WTC11 (cell line): ENCODE results near the gene TOMM40. TPM values are rescaled to one million over a fixed set of nuclear protein-coding genes. Genes with fewer than 3 reads are reported as not detected.
A peak's percentile ranks its signal among the peaks of the same experiment; 100 is the strongest.

Source experiments
- ATAC-seq: fragments of 200-7000 bp; cut with Tn5 transposase; 2 replicates; pipeline ENCODE4 v1.10.0; 2021; ENCODE audit warnings: mild to moderate bottlenecking, moderate library complexity
- CTCF ChIA-PET: fragments of 300-600 bp; sonication (Branson Sonifier 250); formaldehyde crosslinking; loops from one replicate; lab custom pipeline; 2021; ENCODE audit warnings: antibody characterized with exemption; lab: Charles Lee
- POLR2A ChIA-PET: fragments of 350-600 bp; sonication (Branson Sonifier 250); formaldehyde crosslinking; loops from one replicate; lab custom pipeline; 2021; ENCODE audit warnings: antibody characterized with exemption; lab: Charles Lee
- DNase-seq: peaks from one replicate; pipeline ENCODE4 v3.0.0; 2021; ENCODE audit warnings: low spot score
- H3K27ac Mint-ChIP-seq: 2 replicates; pipeline ENCODE4 v1.8.0; 2021; ENCODE audit warnings: mixed read lengths
- H3K27me3 Mint-ChIP-seq: 2 replicates; pipeline ENCODE4 v1.8.0; 2021; ENCODE audit warnings: low read depth, mild to moderate bottlenecking, moderate library complexity, mixed read lengths
- H3K36me3 Mint-ChIP-seq: 2 replicates; pipeline ENCODE4 v1.8.0; 2021; ENCODE audit warnings: mixed read lengths
- H3K4me1 Mint-ChIP-seq: 2 replicates; pipeline ENCODE4 v1.8.0; 2022; ENCODE audit warnings: mixed read lengths
- H3K4me3 Mint-ChIP-seq: 2 replicates; pipeline ENCODE4 v1.8.0; 2021; ENCODE audit warnings: mild to moderate bottlenecking, moderate library complexity, mixed read lengths
- H3K9me3 Mint-ChIP-seq: 2 replicates; pipeline ENCODE4 v1.8.0; 2021; ENCODE audit warnings: mixed read lengths
- IRF2 ChIP-seq: sonication (generic); formaldehyde crosslinking; IDR thresholded peaks from 2 replicates; pipeline ENCODE4 v1.8.0; 2022; ENCODE audit warnings: low read depth, missing genetic modification reagents, borderline replicate concordance
- MXD4 ChIP-seq: fragments of 250-450 bp; sonication (Bioruptor Pico); IDR thresholded peaks from 2 replicates; pipeline ENCODE4 v1.8.0; 2021; ENCODE audit warnings: mild to moderate bottlenecking, moderate library complexity, borderline replicate concordance
- SMAD3 ChIP-seq: sonication (generic); formaldehyde crosslinking; IDR thresholded peaks from 2 replicates; pipeline ENCODE4 v1.8.0; 2022; ENCODE audit warnings: missing genetic modification reagents, mild to moderate bottlenecking, borderline replicate concordance
- TCF7 ChIP-seq: sonication (generic); formaldehyde crosslinking; IDR thresholded peaks from 2 replicates; pipeline ENCODE4 v1.8.0; 2022; ENCODE audit warnings: mild to moderate bottlenecking, low read depth, missing genetic modification reagents, moderate library complexity
- ZNF121 ChIP-seq: sonication (generic); formaldehyde crosslinking; IDR thresholded peaks from 2 replicates; pipeline ENCODE4 v1.8.0; 2023; ENCODE audit warnings: missing genetic modification reagents
- ZNF232 ChIP-seq: sonication (generic); formaldehyde crosslinking; IDR thresholded peaks from 2 replicates; pipeline ENCODE4 v1.8.0; 2022; ENCODE audit warnings: mild to moderate bottlenecking, missing genetic modification reagents
- total RNA-seq: library from RNA; stranded (reverse); gene quantifications from 3 replicates; pipeline ENCODE4 v1.2.3, GENCODE V29; 2021
- TF ChIP-seq, protein P1 (sequence below): sonication (generic); formaldehyde crosslinking; IDR thresholded peaks from 2 replicates; pipeline ENCODE4 v1.8.0; 2023; ENCODE audit warnings: mild to moderate bottlenecking, missing genetic modification reagents
- TF ChIP-seq, protein P2 (sequence below): sonication (generic); formaldehyde crosslinking; IDR thresholded peaks from 2 replicates; pipeline ENCODE4 v1.8.0; 2022; ENCODE audit warnings: mild to moderate bottlenecking, missing genetic modification reagents
- TF ChIP-seq, protein P3 (sequence below): sonication (generic); formaldehyde crosslinking; IDR thresholded peaks from 2 replicates; pipeline ENCODE4 v1.8.1; 2023; ENCODE audit warnings: mild to moderate bottlenecking, missing genetic modification reagents, moderate library complexity
- TF ChIP-seq, protein P4 (sequence below): sonication (generic); formaldehyde crosslinking; IDR thresholded peaks from 2 replicates; pipeline ENCODE4 v1.8.0; 2022; ENCODE audit warnings: mild to moderate bottlenecking, missing genetic modification reagents
- TF ChIP-seq, protein P5 (sequence below): sonication (generic); formaldehyde crosslinking; IDR thresholded peaks from 2 replicates; pipeline ENCODE4 v1.8.0; 2022; ENCODE audit warnings: mild to moderate bottlenecking, missing genetic modification reagents
- TF ChIP-seq, protein P6 (sequence below): fragments of 250-450 bp; sonication (Bioruptor Pico); conservative IDR thresholded peaks from 2 replicates; pipeline ENCODE4 v1.9.0; 2021; ENCODE audit warnings: mild to moderate bottlenecking
- TF ChIP-seq, protein P7 (sequence below): sonication (generic); formaldehyde crosslinking; IDR thresholded peaks from 2 replicates; pipeline ENCODE4 v1.8.1; 2023; ENCODE audit warnings: mild to moderate bottlenecking, moderate library complexity, missing genetic modification reagents
- TF ChIP-seq, protein P8 (sequence below): sonication (generic); formaldehyde crosslinking; IDR thresholded peaks from 2 replicates; pipeline ENCODE4 v1.8.1; 2023; ENCODE audit warnings: mild to moderate bottlenecking, missing genetic modification reagents
- TF ChIP-seq, protein P9 (sequence below): fragments of 250-450 bp; sonication (Bioruptor Pico); IDR thresholded peaks from 2 replicates; pipeline ENCODE4 v1.8.0; 2021; ENCODE audit warnings: mild to moderate bottlenecking

TOMM40 gene
- total RNA-seq, 1 experiment from 2014 or later, result 221 TPM

DNA sequence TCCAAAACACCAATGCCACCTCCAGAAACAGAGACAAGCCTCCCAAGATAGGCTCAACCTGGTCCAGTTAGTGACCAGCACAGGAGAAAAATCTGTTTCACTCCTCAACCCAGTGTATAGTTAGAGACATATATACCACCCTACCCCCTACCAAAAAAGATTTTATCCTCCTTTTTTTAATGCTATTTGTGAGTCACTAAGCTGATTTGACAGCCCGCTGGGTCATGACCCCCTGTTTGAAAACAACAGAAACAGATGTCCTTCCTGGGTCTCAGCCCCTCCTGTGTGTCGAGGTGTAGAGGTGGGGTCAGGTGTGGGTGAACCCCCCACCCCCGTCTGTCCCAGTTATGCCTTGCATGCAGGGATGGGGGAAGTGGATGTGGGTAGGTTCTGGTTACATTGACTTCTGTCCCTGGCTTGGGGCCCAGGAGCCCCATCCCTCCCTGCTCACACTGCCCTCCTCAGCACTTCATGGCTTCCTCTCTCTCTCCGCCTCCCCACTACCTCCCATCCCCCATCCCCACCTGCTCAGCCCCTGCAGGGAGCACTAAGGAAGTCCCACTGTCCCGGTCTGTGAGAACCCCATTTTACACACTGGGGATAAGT is 14.0 kb upstream of the TOMM40 start (continued):
- TF ChIP-seq, protein P1, sequence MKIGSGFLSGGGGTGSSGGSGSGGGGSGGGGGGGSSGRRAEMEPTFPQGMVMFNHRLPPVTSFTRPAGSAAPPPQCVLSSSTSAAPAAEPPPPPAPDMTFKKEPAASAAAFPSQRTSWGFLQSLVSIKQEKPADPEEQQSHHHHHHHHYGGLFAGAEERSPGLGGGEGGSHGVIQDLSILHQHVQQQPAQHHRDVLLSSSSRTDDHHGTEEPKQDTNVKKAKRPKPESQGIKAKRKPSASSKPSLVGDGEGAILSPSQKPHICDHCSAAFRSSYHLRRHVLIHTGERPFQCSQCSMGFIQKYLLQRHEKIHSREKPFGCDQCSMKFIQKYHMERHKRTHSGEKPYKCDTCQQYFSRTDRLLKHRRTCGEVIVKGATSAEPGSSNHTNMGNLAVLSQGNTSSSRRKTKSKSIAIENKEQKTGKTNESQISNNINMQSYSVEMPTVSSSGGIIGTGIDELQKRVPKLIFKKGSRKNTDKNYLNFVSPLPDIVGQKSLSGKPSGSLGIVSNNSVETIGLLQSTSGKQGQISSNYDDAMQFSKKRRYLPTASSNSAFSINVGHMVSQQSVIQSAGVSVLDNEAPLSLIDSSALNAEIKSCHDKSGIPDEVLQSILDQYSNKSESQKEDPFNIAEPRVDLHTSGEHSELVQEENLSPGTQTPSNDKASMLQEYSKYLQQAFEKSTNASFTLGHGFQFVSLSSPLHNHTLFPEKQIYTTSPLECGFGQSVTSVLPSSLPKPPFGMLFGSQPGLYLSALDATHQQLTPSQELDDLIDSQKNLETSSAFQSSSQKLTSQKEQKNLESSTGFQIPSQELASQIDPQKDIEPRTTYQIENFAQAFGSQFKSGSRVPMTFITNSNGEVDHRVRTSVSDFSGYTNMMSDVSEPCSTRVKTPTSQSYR, result no peak

DNA sequence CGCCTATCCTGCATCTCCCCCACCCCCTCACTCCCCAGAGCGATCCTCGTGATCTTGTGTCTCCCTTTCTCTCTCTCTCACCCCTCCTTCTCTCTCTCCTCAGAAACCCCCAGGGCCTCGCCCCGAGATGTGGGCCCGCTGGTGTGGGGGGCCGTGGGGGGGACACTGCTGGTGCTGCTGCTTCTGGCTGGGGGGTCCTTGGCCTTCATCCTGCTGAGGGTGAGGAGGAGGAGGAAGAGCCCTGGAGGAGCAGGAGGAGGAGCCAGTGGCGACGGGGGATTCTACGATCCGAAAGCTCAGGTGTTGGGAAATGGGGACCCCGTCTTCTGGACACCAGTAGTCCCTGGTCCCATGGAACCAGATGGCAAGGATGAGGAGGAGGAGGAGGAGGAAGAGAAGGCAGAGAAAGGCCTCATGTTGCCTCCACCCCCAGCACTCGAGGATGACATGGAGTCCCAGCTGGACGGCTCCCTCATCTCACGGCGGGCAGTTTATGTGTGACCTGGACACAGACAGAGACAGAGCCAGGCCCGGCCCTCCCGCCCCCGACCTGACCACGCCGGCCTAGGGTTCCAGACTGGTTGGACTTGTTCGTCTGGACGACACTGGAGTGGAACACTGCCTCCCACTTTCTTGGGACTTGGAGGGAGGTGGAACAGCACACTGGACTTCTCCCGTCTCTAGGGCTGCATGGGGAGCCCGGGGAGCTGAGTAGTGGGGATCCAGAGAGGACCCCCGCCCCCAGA is 12.8 kb upstream of the TOMM40 start:
- Mint-ChIP-seq H3K4me1 (peaks cover 39% of the 10 kb centered on the region), H3K27ac (peak overlapping the region; percentile 49; the same call in 1 of the 2 replicates), H3K4me3 (no peak overlapping the region), H3K36me3 (peaks cover 38% of the 10 kb centered on the region), H3K27me3 (no peaks in the 10 kb centered on the region), H3K9me3 (no peaks in the 10 kb centered on the region)
- no peak for ATAC-seq
- ChIA-PET CTCF (interaction anchor here (1.6 to 2.4 kb wide), 2 partner anchors 26 to 94 kb away, joined by 5 to 6 read pairs; no protein-coding TSS in a partner anchor), POLR2A (interaction anchor here (0.6 kb wide), 1 partner anchor 30 kb away, joined by 4 read pairs; no protein-coding TSS in a partner anchor)
- no peak for DNase-seq
- TF ChIP-seq, protein P2, sequence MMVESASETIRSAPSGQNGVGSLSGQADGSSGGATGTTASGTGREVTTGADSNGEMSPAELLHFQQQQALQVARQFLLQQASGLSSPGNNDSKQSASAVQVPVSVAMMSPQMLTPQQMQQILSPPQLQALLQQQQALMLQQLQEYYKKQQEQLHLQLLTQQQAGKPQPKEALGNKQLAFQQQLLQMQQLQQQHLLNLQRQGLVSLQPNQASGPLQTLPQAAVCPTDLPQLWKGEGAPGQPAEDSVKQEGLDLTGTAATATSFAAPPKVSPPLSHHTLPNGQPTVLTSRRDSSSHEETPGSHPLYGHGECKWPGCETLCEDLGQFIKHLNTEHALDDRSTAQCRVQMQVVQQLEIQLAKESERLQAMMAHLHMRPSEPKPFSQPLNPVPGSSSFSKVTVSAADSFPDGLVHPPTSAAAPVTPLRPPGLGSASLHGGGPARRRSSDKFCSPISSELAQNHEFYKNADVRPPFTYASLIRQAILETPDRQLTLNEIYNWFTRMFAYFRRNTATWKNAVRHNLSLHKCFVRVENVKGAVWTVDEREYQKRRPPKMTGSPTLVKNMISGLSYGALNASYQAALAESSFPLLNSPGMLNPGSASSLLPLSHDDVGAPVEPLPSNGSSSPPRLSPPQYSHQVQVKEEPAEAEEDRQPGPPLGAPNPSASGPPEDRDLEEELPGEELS (CRISPR knock-in tag), result no peak
- TF ChIP-seq, protein P3, sequence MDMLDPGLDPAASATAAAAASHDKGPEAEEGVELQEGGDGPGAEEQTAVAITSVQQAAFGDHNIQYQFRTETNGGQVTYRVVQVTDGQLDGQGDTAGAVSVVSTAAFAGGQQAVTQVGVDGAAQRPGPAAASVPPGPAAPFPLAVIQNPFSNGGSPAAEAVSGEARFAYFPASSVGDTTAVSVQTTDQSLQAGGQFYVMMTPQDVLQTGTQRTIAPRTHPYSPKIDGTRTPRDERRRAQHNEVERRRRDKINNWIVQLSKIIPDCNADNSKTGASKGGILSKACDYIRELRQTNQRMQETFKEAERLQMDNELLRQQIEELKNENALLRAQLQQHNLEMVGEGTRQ (CRISPR knock-in tag), result no peak
- TF ChIP-seq TCF7 (CRISPR knock-in tag) (no peak), IRF2 (CRISPR knock-in tag) (no peak), SMAD3 (no peak), ZNF121 (no peak), ZNF232 (CRISPR knock-in tag) (no peak), MXD4 (CRISPR knock-in tag) (no peak)
- TF ChIP-seq, protein P4, sequence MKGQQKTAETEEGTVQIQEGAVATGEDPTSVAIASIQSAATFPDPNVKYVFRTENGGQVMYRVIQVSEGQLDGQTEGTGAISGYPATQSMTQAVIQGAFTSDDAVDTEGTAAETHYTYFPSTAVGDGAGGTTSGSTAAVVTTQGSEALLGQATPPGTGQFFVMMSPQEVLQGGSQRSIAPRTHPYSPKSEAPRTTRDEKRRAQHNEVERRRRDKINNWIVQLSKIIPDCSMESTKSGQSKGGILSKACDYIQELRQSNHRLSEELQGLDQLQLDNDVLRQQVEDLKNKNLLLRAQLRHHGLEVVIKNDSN (CRISPR knock-in tag), result no peak
- TF ChIP-seq, protein P5, sequence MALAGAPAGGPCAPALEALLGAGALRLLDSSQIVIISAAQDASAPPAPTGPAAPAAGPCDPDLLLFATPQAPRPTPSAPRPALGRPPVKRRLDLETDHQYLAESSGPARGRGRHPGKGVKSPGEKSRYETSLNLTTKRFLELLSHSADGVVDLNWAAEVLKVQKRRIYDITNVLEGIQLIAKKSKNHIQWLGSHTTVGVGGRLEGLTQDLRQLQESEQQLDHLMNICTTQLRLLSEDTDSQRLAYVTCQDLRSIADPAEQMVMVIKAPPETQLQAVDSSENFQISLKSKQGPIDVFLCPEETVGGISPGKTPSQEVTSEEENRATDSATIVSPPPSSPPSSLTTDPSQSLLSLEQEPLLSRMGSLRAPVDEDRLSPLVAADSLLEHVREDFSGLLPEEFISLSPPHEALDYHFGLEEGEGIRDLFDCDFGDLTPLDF, result no peak
- TF ChIP-seq, protein P6, sequence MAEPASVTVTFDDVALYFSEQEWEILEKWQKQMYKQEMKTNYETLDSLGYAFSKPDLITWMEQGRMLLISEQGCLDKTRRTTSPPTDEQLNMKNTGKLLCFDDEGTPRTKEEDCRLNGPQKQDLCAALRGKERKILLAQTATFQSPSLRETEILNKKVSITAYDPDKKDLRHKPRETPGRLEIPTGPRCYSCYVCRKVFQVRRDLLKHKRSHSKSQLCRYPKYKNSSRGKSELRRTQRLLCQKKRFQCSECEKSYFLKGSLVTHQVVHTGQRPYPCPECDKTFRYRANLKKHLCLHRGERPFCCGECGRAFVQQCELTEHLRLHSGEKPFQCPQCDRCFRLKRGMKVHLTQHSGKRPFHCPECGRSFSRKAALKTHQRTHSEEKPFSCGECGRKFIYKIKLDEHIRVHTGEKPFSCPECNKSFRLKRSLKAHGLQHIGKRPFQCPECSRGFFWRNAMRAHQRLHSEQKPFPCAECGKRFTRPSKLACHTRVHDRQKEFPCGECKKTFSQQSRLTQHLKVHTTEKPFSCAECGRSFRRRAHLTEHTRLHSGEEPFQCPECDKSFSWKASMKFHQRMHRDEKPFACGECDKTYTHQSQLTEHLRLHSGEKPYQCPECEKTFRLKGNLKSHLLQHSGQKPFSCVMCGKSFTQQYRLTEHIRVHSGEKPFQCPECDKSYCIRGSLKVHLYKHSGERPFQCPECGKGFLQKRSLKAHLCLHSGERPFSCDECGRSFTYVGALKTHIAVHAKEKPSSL (CRISPR knock-in tag), result no peak
- TF ChIP-seq, protein P7, sequence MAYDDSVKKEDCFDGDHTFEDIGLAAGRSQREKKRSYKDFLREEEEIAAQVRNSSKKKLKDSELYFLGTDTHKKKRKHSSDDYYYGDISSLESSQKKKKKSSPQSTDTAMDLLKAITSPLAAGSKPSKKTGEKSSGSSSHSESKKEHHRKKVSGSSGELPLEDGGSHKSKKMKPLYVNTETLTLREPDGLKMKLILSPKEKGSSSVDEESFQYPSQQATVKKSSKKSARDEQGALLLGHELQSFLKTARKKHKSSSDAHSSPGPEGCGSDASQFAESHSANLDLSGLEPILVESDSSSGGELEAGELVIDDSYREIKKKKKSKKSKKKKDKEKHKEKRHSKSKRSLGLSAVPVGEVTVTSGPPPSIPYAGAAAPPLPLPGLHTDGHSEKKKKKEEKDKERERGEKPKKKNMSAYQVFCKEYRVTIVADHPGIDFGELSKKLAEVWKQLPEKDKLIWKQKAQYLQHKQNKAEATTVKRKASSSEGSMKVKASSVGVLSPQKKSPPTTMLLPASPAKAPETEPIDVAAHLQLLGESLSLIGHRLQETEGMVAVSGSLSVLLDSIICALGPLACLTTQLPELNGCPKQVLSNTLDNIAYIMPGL, result no peak
- TF ChIP-seq, protein P8, sequence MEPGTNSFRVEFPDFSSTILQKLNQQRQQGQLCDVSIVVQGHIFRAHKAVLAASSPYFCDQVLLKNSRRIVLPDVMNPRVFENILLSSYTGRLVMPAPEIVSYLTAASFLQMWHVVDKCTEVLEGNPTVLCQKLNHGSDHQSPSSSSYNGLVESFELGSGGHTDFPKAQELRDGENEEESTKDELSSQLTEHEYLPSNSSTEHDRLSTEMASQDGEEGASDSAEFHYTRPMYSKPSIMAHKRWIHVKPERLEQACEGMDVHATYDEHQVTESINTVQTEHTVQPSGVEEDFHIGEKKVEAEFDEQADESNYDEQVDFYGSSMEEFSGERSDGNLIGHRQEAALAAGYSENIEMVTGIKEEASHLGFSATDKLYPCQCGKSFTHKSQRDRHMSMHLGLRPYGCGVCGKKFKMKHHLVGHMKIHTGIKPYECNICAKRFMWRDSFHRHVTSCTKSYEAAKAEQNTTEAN (CRISPR knock-in tag), result no peak
- TF ChIP-seq, protein P1, result no peak
- TF ChIP-seq, protein P9, sequence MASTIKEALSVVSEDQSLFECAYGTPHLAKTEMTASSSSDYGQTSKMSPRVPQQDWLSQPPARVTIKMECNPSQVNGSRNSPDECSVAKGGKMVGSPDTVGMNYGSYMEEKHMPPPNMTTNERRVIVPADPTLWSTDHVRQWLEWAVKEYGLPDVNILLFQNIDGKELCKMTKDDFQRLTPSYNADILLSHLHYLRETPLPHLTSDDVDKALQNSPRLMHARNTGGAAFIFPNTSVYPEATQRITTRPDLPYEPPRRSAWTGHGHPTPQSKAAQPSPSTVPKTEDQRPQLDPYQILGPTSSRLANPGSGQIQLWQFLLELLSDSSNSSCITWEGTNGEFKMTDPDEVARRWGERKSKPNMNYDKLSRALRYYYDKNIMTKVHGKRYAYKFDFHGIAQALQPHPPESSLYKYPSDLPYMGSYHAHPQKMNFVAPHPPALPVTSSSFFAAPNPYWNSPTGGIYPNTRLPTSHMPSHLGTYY, result no peak
